ENCODE data around the gene LRRC28. TPM values are rescaled to one million over a fixed set of nuclear protein-coding genes. Genes with fewer than 3 reads are reported as not detected.

The LRRC28 gene
- total and polyA plus RNA-seq, 12 donors = 3.0 to 31.9 (median 22.5) TPM

DNA sequence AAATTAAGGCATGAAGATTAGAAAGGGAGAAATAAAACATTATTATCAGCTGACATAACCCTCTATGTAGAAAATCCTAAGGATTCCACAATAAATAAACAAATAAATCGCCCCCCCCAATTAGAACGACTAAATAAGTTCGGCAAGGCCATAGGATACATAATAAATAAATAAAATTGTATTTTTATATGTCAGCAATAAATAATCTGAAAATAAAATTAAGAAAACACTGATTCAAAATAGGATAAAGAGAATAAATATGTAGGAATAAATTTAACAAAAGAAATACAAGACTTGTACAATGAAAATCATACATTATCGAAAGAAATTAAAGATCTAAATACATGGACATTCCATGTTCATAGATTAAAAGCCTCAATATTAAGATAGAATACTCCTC lies 7.0 kb upstream of the LRRC28 start:
- no peaks in the 10 kb centered on the region for H3K27me3 ChIP-seq
- TF ChIP-seq, protein P1, sequence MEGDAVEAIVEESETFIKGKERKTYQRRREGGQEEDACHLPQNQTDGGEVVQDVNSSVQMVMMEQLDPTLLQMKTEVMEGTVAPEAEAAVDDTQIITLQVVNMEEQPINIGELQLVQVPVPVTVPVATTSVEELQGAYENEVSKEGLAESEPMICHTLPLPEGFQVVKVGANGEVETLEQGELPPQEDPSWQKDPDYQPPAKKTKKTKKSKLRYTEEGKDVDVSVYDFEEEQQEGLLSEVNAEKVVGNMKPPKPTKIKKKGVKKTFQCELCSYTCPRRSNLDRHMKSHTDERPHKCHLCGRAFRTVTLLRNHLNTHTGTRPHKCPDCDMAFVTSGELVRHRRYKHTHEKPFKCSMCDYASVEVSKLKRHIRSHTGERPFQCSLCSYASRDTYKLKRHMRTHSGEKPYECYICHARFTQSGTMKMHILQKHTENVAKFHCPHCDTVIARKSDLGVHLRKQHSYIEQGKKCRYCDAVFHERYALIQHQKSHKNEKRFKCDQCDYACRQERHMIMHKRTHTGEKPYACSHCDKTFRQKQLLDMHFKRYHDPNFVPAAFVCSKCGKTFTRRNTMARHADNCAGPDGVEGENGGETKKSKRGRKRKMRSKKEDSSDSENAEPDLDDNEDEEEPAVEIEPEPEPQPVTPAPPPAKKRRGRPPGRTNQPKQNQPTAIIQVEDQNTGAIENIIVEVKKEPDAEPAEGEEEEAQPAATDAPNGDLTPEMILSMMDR (IDR thresholded peaks at IDR 0.05) = no peak
- H3K27ac ChIP-seq = no peak overlapping the region
- H3K4me3 ChIP-seq = no peak overlapping the region
- peaks cover 0 to 39% (median 4%) of the 10 kb centered on the region in 9 donors for H3K36me3 ChIP-seq
- intact Hi-C loops (cut with DNase I) = no loop called here
- peaks cover 0 to 33% (median 14%) of the 10 kb centered on the region in 9 donors for H3K4me1 ChIP-seq
- H3K9me3 ChIP-seq = no peaks in the 10 kb centered on the region
- DNase-seq (no peak), ATAC-seq (no peak)
- WGBS, 2 donors = 96 to 99% methylated on average over 4 of the region's 4 CpGs

DNA sequence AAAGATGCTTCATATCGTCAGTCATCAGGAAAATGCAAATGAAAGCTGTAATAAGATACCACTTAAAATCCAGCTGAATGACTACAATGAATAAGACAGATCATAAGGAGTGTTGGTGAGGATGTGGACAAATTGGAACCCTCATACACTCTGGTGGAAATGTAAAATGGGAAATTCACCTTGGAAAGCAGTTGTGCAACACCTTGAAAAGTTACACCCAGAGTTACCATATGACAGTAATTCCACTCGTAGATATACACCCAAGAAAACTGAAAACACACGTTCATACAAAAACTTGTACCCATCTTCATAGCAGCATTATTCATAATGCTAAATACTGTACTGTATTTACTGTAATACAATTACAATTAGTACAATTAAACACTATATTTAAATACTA lies 4.2 kb upstream of the LRRC28 start:
- no peak for ATAC-seq
- H3K36me3 ChIP-seq = peaks cover 0 to 15% (median 0%) of the 10 kb centered on the region in 9 donors
- no peaks in the 10 kb centered on the region for H3K27me3 ChIP-seq
- H3K4me1 ChIP-seq = peaks cover 0 to 44% (median 23%) of the 10 kb centered on the region in 9 donors
- H3K9me3 ChIP-seq = no peaks in the 10 kb centered on the region
- no peak overlapping the region for H3K27ac ChIP-seq
- intact Hi-C loops (cut with DNase I) = no loop called here
- TF ChIP-seq, protein P1 (IDR thresholded peaks at IDR 0.05) = no peak
- no peak overlapping the region for H3K4me3 ChIP-seq
- 74 to 78% methylated on average over 3 of the region's 3 CpGs for WGBS, 2 donors
- DNase-seq = no peak

DNA sequence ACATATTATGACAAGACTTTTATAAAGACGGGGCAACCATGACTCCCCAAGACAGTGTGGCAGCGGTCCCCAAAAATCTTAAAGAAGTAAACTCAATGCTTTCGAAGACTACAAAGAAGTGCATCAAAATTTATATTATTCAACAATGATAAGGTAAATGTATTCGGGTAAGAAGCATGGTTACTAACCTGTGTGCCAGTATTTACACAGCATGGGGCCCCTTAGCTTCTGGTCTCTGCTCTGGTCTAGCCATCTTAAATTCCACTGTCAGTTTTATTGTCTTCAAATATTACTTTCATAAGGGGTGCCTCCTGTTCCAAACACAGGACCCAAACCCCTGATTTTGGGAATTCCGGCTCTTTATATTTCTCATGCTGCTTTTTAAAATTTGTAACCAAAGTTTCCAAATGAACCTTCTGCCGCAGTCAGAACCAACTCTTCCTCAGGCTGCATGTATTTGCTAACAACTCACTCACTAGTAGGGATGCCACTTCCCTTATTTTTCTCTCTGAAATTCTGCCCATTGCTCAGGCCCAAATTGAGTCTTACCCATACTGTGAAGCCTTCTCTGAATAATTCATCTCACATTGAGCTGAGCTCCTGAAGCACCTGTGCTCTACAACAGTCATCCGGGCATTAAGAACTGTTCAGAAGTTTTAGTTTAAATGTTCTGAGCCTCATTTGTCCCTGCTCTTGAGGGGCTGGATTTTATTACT lies 3.1 kb upstream of the LRRC28 start:
- ATAC-seq (no peak), DNase-seq (no peak)
- peak overlapping the region in 4 of 10 donors; percentile 91 to 94 (median 94) for H3K27ac ChIP-seq
- no peaks in the 10 kb centered on the region for H3K27me3 ChIP-seq
- WGBS, 2 donors = 76 to 82% methylated on average over 7 of the region's 7 CpGs
- intact Hi-C loops (cut with DNase I) = no loop called here
- TF ChIP-seq, protein P1 (IDR thresholded peaks at IDR 0.05) = no peak
- no peaks in the 10 kb centered on the region for H3K9me3 ChIP-seq
- H3K4me3 ChIP-seq = peak overlapping the region in 9 of 10 donors; percentile 75 to 88 (median 80)
- peaks cover 4 to 50% (median 26%) of the 10 kb centered on the region in 9 donors for H3K4me1 ChIP-seq
- peaks cover 0 to 15% (median 0%) of the 10 kb centered on the region in 9 donors for H3K36me3 ChIP-seq

DNA sequence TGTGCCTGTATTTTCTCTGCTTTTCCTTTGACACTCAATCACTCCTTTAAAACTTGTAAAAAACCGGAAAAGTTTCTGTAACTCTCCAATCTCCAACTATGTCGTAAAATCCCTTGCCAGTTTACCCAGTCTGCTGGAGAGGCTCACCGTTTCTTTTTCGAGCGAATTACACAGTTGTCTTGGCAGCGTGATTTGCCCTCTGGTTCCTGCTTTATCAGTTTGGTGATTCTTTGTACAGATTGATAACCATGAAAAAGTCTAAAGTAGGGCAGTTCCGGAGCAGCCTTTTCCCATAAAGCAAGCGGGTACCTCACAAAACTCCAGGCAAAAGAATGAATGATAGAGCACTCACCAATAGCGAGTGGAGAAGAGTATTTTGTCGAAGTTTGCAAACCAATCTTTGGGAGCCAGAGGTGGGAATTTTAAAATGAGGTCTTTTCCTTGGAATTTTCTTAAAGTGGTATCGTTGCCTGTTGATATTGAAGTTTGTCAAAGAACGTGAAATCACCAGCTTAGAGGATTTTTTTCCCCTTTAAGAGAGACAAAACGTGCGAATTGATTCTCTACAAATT lies 1.9 kb upstream of the LRRC28 start, which contains the start of gene TTC23:
Gene TTC23 (minus strand): TSS at position 312 of the 572 bp plus-strand sequence. CDS start 20,869 bp downstream, outside the sequence.
- no peaks in the 10 kb centered on the region for H3K9me3 ChIP-seq
- WGBS, 2 donors = 1 to 15% methylated on average over 14 of the region's 14 CpGs
- H3K27ac ChIP-seq = peak within 1 kb of the TSS; percentile 66 to 95 (median 92)
- intact Hi-C loops (cut with DNase I) = no loop called here
- ATAC-seq = peak in 7 of 8 donors; percentile 14 to 58 (median 39)
- H3K36me3 ChIP-seq = peaks cover 0 to 9% (median 0%) of the 10 kb centered on the region in 9 donors
- H3K4me1 ChIP-seq = peaks cover 4 to 53% (median 27%) of the 10 kb centered on the region in 9 donors
- H3K27me3 ChIP-seq = no peaks in the 10 kb centered on the region
- TF ChIP-seq, protein P1 (IDR thresholded peaks at IDR 0.05) = no peak
- DNase-seq = peak in 1 of 2 donors; percentile 54
- H3K4me3 ChIP-seq = peak within 1 kb of the TSS; percentile 51 to 88 (median 80)
